H54 (cell line): ENCODE results near the gene SLC38A3.
A peak's percentile ranks its signal among the peaks of the same experiment; 100 is the strongest.

Experiments used
- DNase-seq: peaks from one replicate; pipeline ENCODE4 v3.0.0; 2011; ENCODE audit warnings: low spot score, mixed read lengths; ENCODE audit not compliant: insufficient read length
- FAIRE-seq: peaks from 3 replicates; lab custom pipeline; 2011; peaks lifted over from hg19 to GRCh38; lab: Jason Lieb, UNC
- POLR2A ChIP-seq: IDR thresholded peaks from 2 replicates; pipeline ENCODE4 v1.6.1; 2011; ENCODE audit warnings: low read depth, mild to moderate bottlenecking, low read length

The SLC38A3 gene

GRCh38 chr3:50190936-50191660, 14.0 kb upstream of the SLC38A3 start, which contains the start of gene GNAT1:
Gene GNAT1 (plus strand): TSS chr3:50191610. CDS start chr3:50191726, 116 bp downstream.
- FAIRE-seq (no peak), DNase-seq (no peak)
- TF ChIP-seq POLR2A: no peak

- no peak for FAIRE-seq
These were observed 12.9 kb upstream of the SLC38A3 start for GRCh38 chr3:50192124-50192523.

GRCh38 chr3:50192689-50193141, 12.4 kb upstream of the SLC38A3 start:
- no peak for TF ChIP-seq POLR2A
- FAIRE-seq: no peak

More at GRCh38 chr3:50192124-50192523, 12.9 kb upstream of the SLC38A3 start:
- DNase-seq: no peak
- TF ChIP-seq POLR2A: no peak

GRCh38 chr3:50193286-50193685, 11.8 kb upstream of the SLC38A3 start:
- no peak for TF ChIP-seq POLR2A
- DNase-seq (no peak), FAIRE-seq (no peak)

More at GRCh38 chr3:50192689-50193141, 12.4 kb upstream of the SLC38A3 start:
- DNase-seq: peak; percentile 85

GRCh38 chr3:50193746-50194127, 11.3 kb upstream of the SLC38A3 start:
- TF ChIP-seq POLR2A: no peak
- no peak for FAIRE-seq

GRCh38 chr3:50194128-50194902, 10.8 kb upstream of the SLC38A3 start:
- no peak for TF ChIP-seq POLR2A
- peak; percentile 64 for DNase-seq
- no peak for FAIRE-seq

More at GRCh38 chr3:50193746-50194127, 11.3 kb upstream of the SLC38A3 start:
- DNase-seq: no peak

GRCh38 chr3:50194903-50195500, 10.1 kb upstream of the SLC38A3 start:
- FAIRE-seq: no peak
- no peak for TF ChIP-seq POLR2A

GRCh38 chr3:50195501-50196252, 9.4 kb upstream of the SLC38A3 start:
- peak; percentile 81 for DNase-seq
- FAIRE-seq: no peak
- no peak for TF ChIP-seq POLR2A

More at GRCh38 chr3:50194903-50195500, 10.1 kb upstream of the SLC38A3 start:
- peak; percentile 61 for DNase-seq

GRCh38 chr3:50196253-50196801, 8.7 kb upstream of the SLC38A3 start:
- FAIRE-seq (no peak), DNase-seq (no peak)
- no peak for TF ChIP-seq POLR2A

GRCh38 chr3:50201573-50202315, 3.3 kb upstream of the SLC38A3 start:
- peak; percentile 69 for DNase-seq
- TF ChIP-seq POLR2A: no peak
- FAIRE-seq: no peak

- TF ChIP-seq POLR2A: no peak
- FAIRE-seq: no peak
- no peak for DNase-seq
These were observed 2.5 kb upstream of the SLC38A3 start for GRCh38 chr3:50202353-50203112.
